Measurements from ENCODE around the gene PNKD. TPM values are rescaled to one million over a fixed set of nuclear protein-coding genes. Genes with fewer than 3 reads are reported as not detected.
A peak's percentile ranks its signal among the peaks of the same experiment; 100 is the strongest.

The PNKD gene
- total and polyA plus RNA-seq, 2 experiments from 2014 or later = 48.7 to 145 TPM

GRCh38 chr2:218325566-218326160, 55.3 kb downstream of the PNKD start:
- no peaks in the 10 kb centered on the region for H3K36me3 ChIP-seq (replicated peaks; ENCODE audit: insufficient read depth, low read depth)
- peaks cover 39% of the 10 kb centered on the region for H3K4me1 ChIP-seq (ENCODE audit: insufficient read depth)
- peak overlapping the region; percentile 47 for H3K4me2 ChIP-seq
- no peak overlapping the region for H3K4me3 ChIP-seq
- H3K27ac ChIP-seq = peak overlapping the region; percentile 56
- no peaks in the 10 kb centered on the region for H4K20me1 ChIP-seq (ENCODE audit: insufficient read depth, poor library complexity, severe bottlenecking)
- WGBS (ENCODE audit: low lambda C conversion rate, missing lambda C conversion rate) = 58% methylated on average over 2 of the region's 4 CpGs
- no peak for DNase-seq (ENCODE audit: low spot score)
- no peaks in the 10 kb centered on the region for H3K27me3 ChIP-seq
- H3K9me2 ChIP-seq (replicated peaks; ENCODE audit: insufficient read depth) = no peaks in the 10 kb centered on the region
- H2AFZ ChIP-seq = no peak overlapping the region
- no peak for TF ChIP-seq EZH2phosphoT487 (IDR thresholded peaks at IDR 0.05; ENCODE audit: low read depth, severe bottlenecking, unreplicated experiment)
- TF ChIP-seq EZH2 (IDR thresholded peaks at IDR 0.05; ENCODE audit: borderline replicate concordance) = no peak
- TF ChIP-seq CTCF (IDR thresholded peaks at IDR 0.05; ENCODE audit: poor library complexity) = no peak
- peaks cover 44% of the 10 kb centered on the region for H3K79me2 ChIP-seq
- H3K9me3 ChIP-seq (ENCODE audit: low read depth) = no peaks in the 10 kb centered on the region

GRCh38 chr2:218326315-218326714, 56.0 kb downstream of the PNKD start:
- Histone ChIP-seq H3K4me1 (ENCODE audit: insufficient read depth) (peaks cover 39% of the 10 kb centered on the region), H3K4me2 (peak overlapping the region; percentile 47), H3K79me2 (peaks cover 46% of the 10 kb centered on the region), H4K20me1 (ENCODE audit: insufficient read depth, poor library complexity, severe bottlenecking) (no peaks in the 10 kb centered on the region), H3K9me3 (ENCODE audit: low read depth) (no peaks in the 10 kb centered on the region), H3K27me3 (no peaks in the 10 kb centered on the region), H3K27ac (no peak overlapping the region), H3K36me3 (replicated peaks; ENCODE audit: insufficient read depth, low read depth) (no peaks in the 10 kb centered on the region), H3K4me3 (no peak overlapping the region), H3K9me2 (replicated peaks; ENCODE audit: insufficient read depth) (no peaks in the 10 kb centered on the region), H2AFZ (no peak overlapping the region)
- DNase-seq (ENCODE audit: low spot score) = no peak
- 82% methylated on average over 2 of the region's 2 CpGs for WGBS (ENCODE audit: low lambda C conversion rate, missing lambda C conversion rate)
- TF ChIP-seq EZH2 (IDR thresholded peaks at IDR 0.05; ENCODE audit: borderline replicate concordance) (no peak), CTCF (IDR thresholded peaks at IDR 0.05; ENCODE audit: poor library complexity) (no peak), EZH2phosphoT487 (IDR thresholded peaks at IDR 0.05; ENCODE audit: low read depth, severe bottlenecking, unreplicated experiment) (no peak)

GRCh38 chr2:218327451-218328210, 57.3 kb downstream of the PNKD start:
- WGBS (ENCODE audit: low lambda C conversion rate, missing lambda C conversion rate) = 60% methylated on average over 11 of the region's 11 CpGs
- Histone ChIP-seq H3K9me3 (ENCODE audit: low read depth) (no peaks in the 10 kb centered on the region), H3K4me2 (no peak overlapping the region), H3K36me3 (replicated peaks; ENCODE audit: insufficient read depth, low read depth) (no peaks in the 10 kb centered on the region), H3K4me1 (ENCODE audit: insufficient read depth) (peaks cover 33% of the 10 kb centered on the region), H2AFZ (no peak overlapping the region), H4K20me1 (ENCODE audit: insufficient read depth, poor library complexity, severe bottlenecking) (no peaks in the 10 kb centered on the region), H3K27ac (no peak overlapping the region), H3K4me3 (no peak overlapping the region), H3K79me2 (peaks cover 46% of the 10 kb centered on the region), H3K9me2 (replicated peaks; ENCODE audit: insufficient read depth) (no peaks in the 10 kb centered on the region), H3K27me3 (no peaks in the 10 kb centered on the region)
- TF ChIP-seq EZH2 (IDR thresholded peaks at IDR 0.05; ENCODE audit: borderline replicate concordance) (no peak), CTCF (IDR thresholded peaks at IDR 0.05; ENCODE audit: poor library complexity) (no peak), EZH2phosphoT487 (IDR thresholded peaks at IDR 0.05; ENCODE audit: low read depth, severe bottlenecking, unreplicated experiment) (no peak)
- no peak for DNase-seq (ENCODE audit: low spot score)

Data from hepatocyte (in vitro differentiated cells).